NCI-H345 treated with DMSO at 0.1 percent for 48 hours (cell line): ENCODE data around the gene PSMC4.

ENCODE experiments used
- DNase-seq: peaks from one replicate; lab custom pipeline; 2025; ENCODE audit not compliant: unreplicated experiment; lab: John Stamatoyannopoulos, UW

Gene PSMC4

GRCh38 chr19:39987167-39987566 lies 16.2 kb downstream of the PSMC4 start:
- no peak for DNase-seq

- DNase-seq = no peak
Measured at GRCh38 chr19:39987596-39987995, 16.6 kb downstream of the PSMC4 start.

- DNase-seq = no peak
Measured at GRCh38 chr19:39993605-39994004, 22.6 kb downstream of the PSMC4 start.

- DNase-seq = no peak
Measured at GRCh38 chr19:39994361-39994760, 23.4 kb downstream of the PSMC4 start.

- DNase-seq = no peak
Measured at GRCh38 chr19:39995794-39996193, 24.8 kb downstream of the PSMC4 start.

- DNase-seq = peak; percentile 64
Measured at GRCh38 chr19:39996218-39996810, 25.3 kb downstream of the PSMC4 start.

- peak; percentile 95 for DNase-seq
Measured at GRCh38 chr19:39996811-39997637, 26.1 kb downstream of the PSMC4 start, which contains the start of gene ZNF546. Gene ZNF546, plus strand, starts transcription at chr19:39997060. Its CDS starts 1,267 bp downstream, at chr19:39998327.

GRCh38 chr19:39997638-39998216 lies 26.8 kb downstream of the PSMC4 start:
- no peak for DNase-seq

GRCh38 chr19:39998501-39998900 lies 27.5 kb downstream of the PSMC4 start:
- no peak for DNase-seq

- no peak for DNase-seq
Measured at GRCh38 chr19:40005691-40006272, 34.8 kb downstream of the PSMC4 start.

- DNase-seq = no peak
Measured at GRCh38 chr19:40006273-40006691, 35.3 kb downstream of the PSMC4 start.

- DNase-seq = no peak
Measured at GRCh38 chr19:40009674-40010073, 38.7 kb downstream of the PSMC4 start.

GRCh38 chr19:40013991-40014390 lies 43.0 kb downstream of the PSMC4 start:
- DNase-seq = no peak

GRCh38 chr19:40023969-40024368 lies 53.0 kb downstream of the PSMC4 start:
- no peak for DNase-seq

- no peak for DNase-seq
Measured at GRCh38 chr19:40025938-40026596, 55.1 kb downstream of the PSMC4 start.

- no peak for DNase-seq
Measured at GRCh38 chr19:40026597-40026970, 55.6 kb downstream of the PSMC4 start.
